Placental epithelial cell (primary cell): ENCODE measurements around the gene FOXR1. TPM values are rescaled to one million over a fixed set of nuclear protein-coding genes. Genes with fewer than 3 reads are reported as not detected.

Source experiments
- small RNA-seq: library from RNA; depleted of rRNA; stranded (forward); fragments of <200 nt; gene quantifications from one replicate; pipeline ENCODE3, GENCODE V24; 2012
- total RNA-seq: library from RNA; depleted of rRNA; stranded (reverse); fragments of >200 nt; gene quantifications from 2 replicates; pipeline ENCODE4 v1.2.3, GENCODE V29; 2012

The FOXR1 gene
- not detected in 2 replicates for total RNA-seq

GRCh38 chr11:118971646-118972045, at the start of gene FOXR1:
Gene FOXR1, plus strand, starts transcription at chr11:118971761. Its CDS starts 171 bp downstream, at chr11:118971932.

GRCh38 chr11:118956094-118956846, 15.3 kb upstream of the FOXR1 start, which contains the start of gene UPK2:
Gene UPK2, plus strand, starts transcription at chr11:118956298. Its CDS starts 53 bp downstream, at chr11:118956351.

GRCh38 chr11:118997627-118998387, 26.2 kb downstream of the FOXR1 start, which contains the start of gene CENATAC:
Gene CENATAC, plus strand, starts transcription at chr11:118998138. Its CDS starts 60 bp downstream, at chr11:118998198.

GRCh38 chr11:119018074-119018938, 46.7 kb downstream of the FOXR1 start, which contains the start of the genes RPS25 and TRAPPC4:
Gene RPS25, minus strand, starts transcription at chr11:119018343. Its CDS starts 59 bp downstream, at chr11:119018284.
Gene TRAPPC4, plus strand, starts transcription at chr11:119018766. Its CDS starts 30 bp downstream, at chr11:119018796.

GRCh38 chr11:119030329-119031047, 58.9 kb downstream of the FOXR1 start, which contains the start of gene SLC37A4:
Gene SLC37A4, minus strand, starts transcription at chr11:119030877.

Small RNA genes lying within 50 kb of the gene (small RNA-seq; reads per million reads assigned to genes)
- gene AP003392.2, result not detected
- gene RF00017, result not detected
- gene RF00019, result not detected
- gene RN7SL688P, result not detected

Other genes starting within 250 kb of the FOXR1 start
- 96.2 and 124 TPM in 2 replicates for gene DDX6, start 180.6 kb upstream of the FOXR1 start, total RNA-seq
- gene CXCR5, start 87.9 kb upstream of the FOXR1 start, total RNA-seq, result 0.11 TPM in 1 of 2 replicates, not detected in the other
- 31.4 and 35.3 TPM in 2 replicates for gene BCL9L, start 45.8 kb upstream of the FOXR1 start, total RNA-seq
- 0.33 and 2.4 TPM in 2 replicates for gene UPK2, start 15.5 kb upstream of the FOXR1 start, total RNA-seq
- 16.8 and 20.8 TPM in 2 replicates for gene CENATAC, start 26.4 kb downstream of the FOXR1 start, total RNA-seq
- gene RPS25, start 46.6 kb downstream of the FOXR1 start, total RNA-seq, result 703 and 705 TPM in 2 replicates
- 91.3 and 95.8 TPM in 2 replicates for gene TRAPPC4, start 47.0 kb downstream of the FOXR1 start, total RNA-seq
- 26.3 and 30.4 TPM in 2 replicates for gene SLC37A4, start 59.1 kb downstream of the FOXR1 start, total RNA-seq
- gene HYOU1, start 85.4 kb downstream of the FOXR1 start, total RNA-seq, result 63.6 and 225 TPM in 2 replicates
- 23.2 and 28.7 TPM in 2 replicates for gene VPS11, start 96.1 kb downstream of the FOXR1 start, total RNA-seq
- 2.7 and 12.8 TPM in 2 replicates for gene HMBS, start 113.1 kb downstream of the FOXR1 start, total RNA-seq
- gene DPAGT1, start 130.1 kb downstream of the FOXR1 start, total RNA-seq, result 20.0 and 32.4 TPM in 2 replicates
- 2.4 and 4.6 TPM in 2 replicates for gene C2CD2L, start 135.6 kb downstream of the FOXR1 start, total RNA-seq
- gene HINFP, start 149.8 kb downstream of the FOXR1 start, total RNA-seq, result 20.4 and 21.0 TPM in 2 replicates
- under 0.01 and 0.11 TPM in 2 replicates for gene ABCG4, start 177.3 kb downstream of the FOXR1 start, total RNA-seq
- gene NLRX1, start 197.0 kb downstream of the FOXR1 start, total RNA-seq, result 20.0 and 32.3 TPM in 2 replicates
- not detected in 2 replicates for gene NHERF4, start 213.7 kb downstream of the FOXR1 start, total RNA-seq
- 5.5 and 8.1 TPM in 2 replicates for gene CBL, start 234.6 kb downstream of the FOXR1 start, total RNA-seq